Measurements from ENCODE around the gene SLC38A11.
"Not testable (repeated sequence)": the region's sequence is repeated elsewhere in the genome, so short reads cannot be mapped to it uniquely, and the experiment has no call there.

Gene SLC38A11

GRCh38 chr2:164954954-164955701, at the start of gene SLC38A11:
Gene SLC38A11, minus strand, starts transcription at chr2:164955525. Its CDS starts 278 bp downstream, at chr2:164955247.
- Histone ChIP-seq H3K27ac (no peak within 1 kb of the TSS), H3K36me3 (replicated peaks) (no peaks in the 10 kb centered on the region), H3K27me3 (replicated peaks) (no peaks in the 10 kb centered on the region), H3K4me3 (ENCODE audit: low read depth, low read length) (peak within 1 kb of the TSS; percentile 50)
- in situ Hi-C loops (cut with HindIII; ENCODE audit: low pct_ligation_motif_present, low sequenced_read_pairs), result no loop called here
- DNase-seq, result peak; percentile 33
- TF ChIP-seq CTCF (IDR thresholded peaks at IDR 0.05; ENCODE audit: low read depth, low read length, missing control alignments), result peak; percentile 46

GRCh38 chr2:165003443-165004130, 48.3 kb upstream of the SLC38A11 start:
- Histone ChIP-seq H3K36me3 (replicated peaks) (no peaks in the 10 kb centered on the region), H3K27ac (no peak overlapping the region), H3K4me3 (ENCODE audit: low read depth, low read length) (no peak overlapping the region), H3K27me3 (replicated peaks) (no peaks in the 10 kb centered on the region)
- in situ Hi-C loops (cut with HindIII; ENCODE audit: low pct_ligation_motif_present, low sequenced_read_pairs), result no loop called here
- TF ChIP-seq CTCF (IDR thresholded peaks at IDR 0.05; ENCODE audit: low read depth, low read length, missing control alignments), result no peak
- no peak for DNase-seq

- H3K27ac ChIP-seq, result no peak overlapping the region
- no peak overlapping the region for H3K4me3 ChIP-seq (ENCODE audit: low read depth, low read length)
- in situ Hi-C loops (cut with HindIII; ENCODE audit: low pct_ligation_motif_present, low sequenced_read_pairs), result no loop called here
- no peak for TF ChIP-seq CTCF (IDR thresholded peaks at IDR 0.05; ENCODE audit: low read depth, low read length, missing control alignments)
- no peak for DNase-seq
- no peaks in the 10 kb centered on the region for H3K36me3 ChIP-seq (replicated peaks)
- no peaks in the 10 kb centered on the region for H3K27me3 ChIP-seq (replicated peaks)
Observed at GRCh38 chr2:165002638-165003037, 47.3 kb upstream of the SLC38A11 start.

GRCh38 chr2:164994664-164995299, 39.5 kb upstream of the SLC38A11 start:
- in situ Hi-C loops (cut with HindIII; ENCODE audit: low pct_ligation_motif_present, low sequenced_read_pairs), result not testable (repeated sequence)

GRCh38 chr2:164993287-164994016, 38.1 kb upstream of the SLC38A11 start:
- Histone ChIP-seq H3K27me3 (replicated peaks) (no peaks in the 10 kb centered on the region), H3K4me3 (ENCODE audit: low read depth, low read length) (no peak overlapping the region), H3K27ac (no peak overlapping the region), H3K36me3 (replicated peaks) (no peaks in the 10 kb centered on the region)
- no peak for DNase-seq
- no peak for TF ChIP-seq CTCF (IDR thresholded peaks at IDR 0.05; ENCODE audit: low read depth, low read length, missing control alignments)
- in situ Hi-C loops (cut with HindIII; ENCODE audit: low pct_ligation_motif_present, low sequenced_read_pairs), result no loop called here

More at GRCh38 chr2:164994664-164995299, 39.5 kb upstream of the SLC38A11 start:
- not testable (repeated sequence) for H3K27ac ChIP-seq; H3K27me3 ChIP-seq (replicated peaks); DNase-seq; H3K4me3 ChIP-seq (ENCODE audit: low read depth, low read length); H3K36me3 ChIP-seq (replicated peaks)
